GM12873 (cell line): Measurements from ENCODE around the gene LCOR.

ENCODE experiments used
- CTCF ChIP-seq: IDR thresholded peaks from 2 replicates; pipeline ENCODE4 v1.5.1; 2012; ENCODE audit warnings: low read depth, mild to moderate bottlenecking, moderate library complexity, low read length, control low read depth; ENCODE audit not compliant: insufficient read depth; ENCODE audit errors: missing control alignments

Gene LCOR

GRCh38 chr10:96971324-96971723 is 139.2 kb downstream of the LCOR start:
- no peak for TF ChIP-seq CTCF

- no peak for TF ChIP-seq CTCF
Measured at GRCh38 chr10:96972264-96972663, 140.2 kb downstream of the LCOR start.

- no peak for TF ChIP-seq CTCF
Measured at GRCh38 chr10:96973809-96974747, 142.0 kb downstream of the LCOR start.

GRCh38 chr10:96975136-96975535 is 143.0 kb downstream of the LCOR start:
- TF ChIP-seq CTCF, result no peak

- TF ChIP-seq CTCF, result no peak
Measured at GRCh38 chr10:96978621-96979154, 146.6 kb downstream of the LCOR start.

- no peak for TF ChIP-seq CTCF
Measured at GRCh38 chr10:96982149-96982930, 150.2 kb downstream of the LCOR start.

GRCh38 chr10:96984541-96985131 is 152.5 kb downstream of the LCOR start:
- no peak for TF ChIP-seq CTCF
